ENCODE data around the gene ZKSCAN5.

Gene ZKSCAN5

GRCh38 chr7:99504603-99505323, at the start of gene ZKSCAN5:
ZKSCAN5 (plus strand) TSS chr7:99504662; CDS start chr7:99506045, 1,383 bp downstream.
- peak; percentile 95 for DNase-seq

- no peak for DNase-seq
These were observed 48.6 kb upstream of the ZKSCAN5 start for GRCh38 chr7:99455874-99456273.

GRCh38 chr7:99456288-99456687, 48.2 kb upstream of the ZKSCAN5 start:
- DNase-seq = no peak

- DNase-seq = no peak
These were observed 47.3 kb upstream of the ZKSCAN5 start for GRCh38 chr7:99457050-99457649.

- no peak for DNase-seq
These were observed 46.6 kb upstream of the ZKSCAN5 start for GRCh38 chr7:99457650-99458493.

GRCh38 chr7:99459087-99459486, 45.4 kb upstream of the ZKSCAN5 start:
- no peak for DNase-seq

GRCh38 chr7:99460651-99461050, 43.8 kb upstream of the ZKSCAN5 start:
- DNase-seq = no peak

- DNase-seq = no peak
These were observed 43.2 kb upstream of the ZKSCAN5 start for GRCh38 chr7:99461221-99461620.

GRCh38 chr7:99465421-99465768, 39.1 kb upstream of the ZKSCAN5 start:
- DNase-seq = no peak

GRCh38 chr7:99468336-99468918, 36.0 kb upstream of the ZKSCAN5 start:
- no peak for DNase-seq

GRCh38 chr7:99469381-99470065, 34.9 kb upstream of the ZKSCAN5 start:
- no peak for DNase-seq

- DNase-seq = peak; percentile 92
These were observed 31.7 kb upstream of the ZKSCAN5 start, which contains the start of gene ZNF789 for GRCh38 chr7:99472561-99473314. ZNF789 (plus strand) TSS chr7:99472890; CDS start chr7:99476457, 3,567 bp downstream.

- DNase-seq = no peak
These were observed 31.2 kb upstream of the ZKSCAN5 start for GRCh38 chr7:99473315-99473596.

- no peak for DNase-seq
These were observed 28.4 kb upstream of the ZKSCAN5 start for GRCh38 chr7:99476107-99476506.

GRCh38 chr7:99478464-99479440, 25.7 kb upstream of the ZKSCAN5 start:
- DNase-seq = no peak

- no peak for DNase-seq
These were observed 19.4 kb upstream of the ZKSCAN5 start for GRCh38 chr7:99485094-99485493.

- no peak for DNase-seq
These were observed 15.2 kb upstream of the ZKSCAN5 start for GRCh38 chr7:99489235-99489634.

- DNase-seq = no peak
These were observed 13.6 kb upstream of the ZKSCAN5 start for GRCh38 chr7:99490878-99491277.

- no peak for DNase-seq
These were observed 10.6 kb upstream of the ZKSCAN5 start for GRCh38 chr7:99493823-99494222.

GRCh38 chr7:99497766-99498545, 6.5 kb upstream of the ZKSCAN5 start:
- DNase-seq = no peak
